LHCN-M2 (cell line): ENCODE results near the gene GATA5. TPM values are rescaled to one million over a fixed set of nuclear protein-coding genes. Genes with fewer than 3 reads are reported as not detected.

ENCODE experiments used
- DNase-seq: peaks from one replicate; pipeline ENCODE4 v3.0.0-alpha.2; 2012; ENCODE audit warnings: low read depth
- total RNA-seq: library from RNA; depleted of rRNA; stranded (reverse); fragments of >200 nt; gene quantifications from 2 replicates; pipeline ENCODE4 v1.2.3, GENCODE V29; 2014; rRNA removed

GATA5 gene
- total RNA-seq, 1 experiment from 2014 or later = not detected

- no peak for DNase-seq
These were observed 57.6 kb downstream of the GATA5 start for GRCh38 chr20:62417981-62418708.

DNA sequence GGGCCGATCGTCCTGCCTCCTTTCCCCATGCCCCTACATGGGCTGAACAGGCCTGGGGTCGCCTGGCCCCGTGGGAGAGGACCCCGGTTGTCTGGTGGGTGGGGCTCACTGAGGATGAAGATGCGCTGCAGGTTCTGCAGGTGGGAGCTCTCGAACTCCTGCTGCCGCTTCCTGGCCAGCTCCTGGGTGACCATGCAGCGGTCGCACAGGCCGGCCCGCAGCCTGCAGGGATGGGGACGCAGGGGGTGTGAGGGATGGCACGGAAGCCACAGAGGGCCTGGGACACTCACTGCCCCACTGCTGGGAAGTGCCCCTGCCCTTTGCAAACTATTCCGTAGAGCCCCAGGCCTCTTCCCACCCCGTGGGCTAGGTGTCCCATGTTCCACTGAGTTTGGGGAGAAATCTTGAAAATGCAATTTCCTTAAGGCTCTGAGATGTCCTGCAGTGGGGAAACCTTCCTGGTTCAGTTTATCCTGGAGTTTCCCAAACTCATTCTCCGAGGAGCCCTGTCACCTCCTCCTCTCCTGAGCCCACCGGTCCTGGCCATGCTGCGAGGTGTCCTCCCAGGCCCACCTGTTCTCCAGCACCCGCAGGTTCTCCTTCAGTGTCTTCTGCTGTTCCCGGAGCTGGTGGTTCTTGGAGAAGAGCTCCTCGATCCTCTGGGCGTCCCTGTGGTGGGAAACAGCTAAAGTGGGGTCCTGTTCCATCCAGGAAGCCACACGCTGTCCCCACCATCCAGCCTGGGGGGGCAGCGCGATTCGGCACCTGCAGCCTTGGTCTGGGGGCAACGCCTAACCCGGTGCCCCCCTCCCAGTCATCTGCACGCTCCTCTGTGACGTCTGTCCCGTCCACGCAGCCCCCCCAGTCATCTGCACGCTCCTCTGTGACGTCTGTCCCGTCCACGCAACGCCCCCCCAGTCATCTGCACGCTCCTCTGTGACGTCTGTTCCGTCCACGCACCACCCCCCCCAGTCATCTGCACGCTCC lies 58.9 kb downstream of the GATA5 start:
- no peak for DNase-seq

DNA sequence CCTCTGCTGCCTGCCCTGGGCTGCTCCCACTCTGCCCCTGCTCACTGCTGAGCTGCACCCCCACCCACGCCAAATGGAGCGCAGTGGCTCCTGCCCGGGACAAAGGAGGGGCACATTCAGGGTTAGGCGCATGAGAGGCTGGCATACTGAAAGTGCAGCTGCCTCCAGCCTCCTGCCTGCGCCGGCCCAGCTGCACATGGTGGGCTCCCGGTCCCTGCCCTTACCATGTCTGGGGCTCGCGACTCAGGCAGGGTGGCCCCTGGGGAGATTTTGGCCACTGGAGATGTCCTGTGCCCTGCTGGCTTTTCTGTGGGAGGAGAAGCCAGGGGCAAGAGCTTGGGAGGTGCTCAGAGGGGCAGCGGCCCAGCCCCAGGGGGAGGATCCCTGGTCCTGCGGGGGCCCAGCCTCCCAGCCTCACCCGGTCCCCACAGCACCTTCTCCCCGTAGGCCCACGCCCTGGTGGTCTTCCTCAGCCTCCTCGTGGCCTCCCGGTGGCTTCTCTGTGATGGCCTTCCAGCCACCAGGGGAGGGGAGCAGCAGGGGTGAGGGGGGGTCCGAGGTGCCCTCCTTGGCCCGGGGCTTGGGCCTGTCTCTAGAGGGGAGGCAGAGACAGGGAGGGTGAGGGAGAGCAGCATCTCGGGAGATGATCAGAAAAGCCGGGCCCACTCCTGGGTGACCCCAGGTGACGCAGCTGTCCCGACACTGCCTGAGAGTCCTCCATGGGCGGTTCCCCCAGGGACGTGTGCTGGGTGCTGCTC lies 60.3 kb downstream of the GATA5 start:
- no peak for DNase-seq

DNA sequence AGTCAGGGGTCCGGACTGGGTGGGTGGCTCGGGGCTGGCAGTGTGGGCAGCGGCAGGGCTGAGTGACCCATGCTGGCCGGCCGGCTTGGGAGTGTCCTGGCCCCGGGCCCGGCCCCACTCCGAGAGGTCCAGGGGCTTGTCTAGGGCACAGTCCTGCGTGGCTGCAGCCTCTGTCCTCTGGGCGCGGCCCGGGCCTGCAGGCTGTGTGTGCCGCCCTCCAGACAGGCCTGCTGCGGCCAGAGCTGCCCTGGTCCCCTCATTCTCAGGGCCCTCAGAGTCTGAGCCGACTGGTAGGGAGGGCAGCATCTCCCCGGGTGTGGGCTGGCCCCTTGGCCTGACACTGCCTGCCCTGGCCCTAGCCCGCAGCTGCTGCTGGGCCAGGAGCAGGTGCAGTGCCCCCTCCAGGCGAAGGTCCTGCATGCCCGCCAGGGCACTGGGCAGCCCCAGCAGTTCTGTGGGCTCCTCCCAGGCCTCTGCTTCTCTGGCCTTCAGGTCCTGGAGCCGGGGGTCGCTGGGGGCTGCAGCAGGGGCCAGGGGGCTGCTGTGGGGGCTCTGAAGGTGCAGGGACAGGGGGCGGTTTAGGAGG lies 61.8 kb downstream of the GATA5 start:
- no peak for DNase-seq

Other genes with a start within 250 kb of the GATA5 start
- gene OSBPL2, start 237.5 kb downstream of the GATA5 start, total RNA-seq = 11.3 and 12.7 TPM in 2 replicates
- 204 and 234 TPM in 2 replicates for gene ADRM1, start 173.0 kb downstream of the GATA5 start, total RNA-seq
- gene LAMA5, start 108.7 kb downstream of the GATA5 start, total RNA-seq = 7.2 and 29.2 TPM in 2 replicates
- gene RPS21, start 88.9 kb downstream of the GATA5 start, total RNA-seq = 1,447 and 2,174 TPM in 2 replicates
- 7.0 and 7.2 TPM in 2 replicates for gene CABLES2, start 68.7 kb downstream of the GATA5 start, total RNA-seq
- gene RBBP8NL, start 48.5 kb downstream of the GATA5 start, total RNA-seq = not detected in 2 replicates
- 0.06 and 0.17 TPM in 2 replicates for gene SLCO4A1, start 166.5 kb upstream of the GATA5 start, total RNA-seq
- gene NTSR1, start 232.8 kb upstream of the GATA5 start, total RNA-seq = 0.77 and 0.98 TPM in 2 replicates